Measurements from ENCODE around the gene CD300C.

The CD300C gene

DNA sequence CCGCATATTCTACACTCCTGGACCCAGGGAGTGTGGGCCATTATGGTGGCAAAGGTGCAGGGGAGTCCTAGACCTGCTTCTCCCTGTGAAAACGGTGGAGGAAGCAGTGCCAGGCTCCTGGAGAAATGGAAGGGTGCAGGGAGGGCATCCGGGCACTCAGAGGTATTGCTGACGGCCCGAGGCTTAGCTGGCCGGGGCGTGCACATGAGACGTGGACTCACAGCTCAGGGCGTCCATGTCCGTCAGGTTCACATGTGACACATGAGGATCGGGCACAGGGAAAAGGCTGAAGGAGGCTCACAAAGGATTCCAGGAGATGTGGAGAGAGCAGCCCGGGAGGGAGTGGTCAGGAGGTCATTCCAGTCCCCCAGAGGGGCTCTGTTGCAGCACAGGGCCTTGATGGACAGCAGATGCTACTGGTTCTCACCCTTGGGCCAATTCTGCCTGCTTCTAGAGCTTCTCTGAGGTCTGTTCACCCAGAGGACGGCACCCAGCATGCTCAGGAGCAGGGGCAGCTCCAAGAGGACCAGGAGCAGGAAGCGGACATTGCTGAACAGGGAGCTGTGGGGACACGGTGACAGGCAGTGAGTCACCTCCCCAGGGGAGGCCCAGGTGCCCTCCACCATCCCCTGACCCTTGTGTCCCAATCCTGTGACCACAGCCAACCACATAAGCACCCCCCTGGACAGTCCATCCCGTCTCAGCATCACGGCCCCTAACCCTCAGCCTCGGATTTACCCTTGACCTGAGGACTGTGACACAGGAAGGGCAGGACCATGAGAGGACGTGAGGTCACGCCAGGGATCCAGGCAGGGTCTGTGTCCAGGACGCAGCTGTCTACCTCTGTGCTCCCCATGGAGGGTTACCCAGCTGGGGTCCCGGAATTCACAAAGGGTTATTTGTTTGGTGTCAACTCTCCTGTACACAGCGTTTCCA is 4.5 kb downstream of the CD300C start:
- Histone ChIP-seq H2AFZ (ENCODE audit: low read depth, low read length, severe bottlenecking) (no peak overlapping the region), H3K4me3 (ENCODE audit: insufficient read depth, low read length, poor library complexity, severe bottlenecking) (no peak overlapping the region), H3K27me3 (ENCODE audit: low read length) (no peaks in the 10 kb centered on the region), H3K9me3 (ENCODE audit: insufficient read depth, low read length) (no peaks in the 10 kb centered on the region), H3K79me2 (ENCODE audit: insufficient read depth, low read length) (no peaks in the 10 kb centered on the region), H4K20me1 (ENCODE audit: low read depth, low read length) (no peaks in the 10 kb centered on the region), H3K9me2 (replicated peaks; ENCODE audit: insufficient read depth, low read length) (no peaks in the 10 kb centered on the region), H3K36me3 (ENCODE audit: low read length) (no peaks in the 10 kb centered on the region), H3F3A (ENCODE audit: insufficient read depth) (no peaks in the 10 kb centered on the region), H3K4me2 (ENCODE audit: low read depth, low read length, poor library complexity, severe bottlenecking) (no peak overlapping the region), H3K9ac (ENCODE audit: low read length) (no peak overlapping the region), H3K27ac (ENCODE audit: low read depth, low read length) (no peak overlapping the region)
- no peak for TF ChIP-seq EZH2phosphoT487 (conservative IDR thresholded peaks at IDR 0.05; ENCODE audit: low read length)
- TF ChIP-seq, protein P1, sequence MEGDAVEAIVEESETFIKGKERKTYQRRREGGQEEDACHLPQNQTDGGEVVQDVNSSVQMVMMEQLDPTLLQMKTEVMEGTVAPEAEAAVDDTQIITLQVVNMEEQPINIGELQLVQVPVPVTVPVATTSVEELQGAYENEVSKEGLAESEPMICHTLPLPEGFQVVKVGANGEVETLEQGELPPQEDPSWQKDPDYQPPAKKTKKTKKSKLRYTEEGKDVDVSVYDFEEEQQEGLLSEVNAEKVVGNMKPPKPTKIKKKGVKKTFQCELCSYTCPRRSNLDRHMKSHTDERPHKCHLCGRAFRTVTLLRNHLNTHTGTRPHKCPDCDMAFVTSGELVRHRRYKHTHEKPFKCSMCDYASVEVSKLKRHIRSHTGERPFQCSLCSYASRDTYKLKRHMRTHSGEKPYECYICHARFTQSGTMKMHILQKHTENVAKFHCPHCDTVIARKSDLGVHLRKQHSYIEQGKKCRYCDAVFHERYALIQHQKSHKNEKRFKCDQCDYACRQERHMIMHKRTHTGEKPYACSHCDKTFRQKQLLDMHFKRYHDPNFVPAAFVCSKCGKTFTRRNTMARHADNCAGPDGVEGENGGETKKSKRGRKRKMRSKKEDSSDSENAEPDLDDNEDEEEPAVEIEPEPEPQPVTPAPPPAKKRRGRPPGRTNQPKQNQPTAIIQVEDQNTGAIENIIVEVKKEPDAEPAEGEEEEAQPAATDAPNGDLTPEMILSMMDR (IDR thresholded peaks at IDR 0.05; ENCODE audit: insufficient read depth, low read length, poor library complexity, severe bottlenecking), result no peak

DNA sequence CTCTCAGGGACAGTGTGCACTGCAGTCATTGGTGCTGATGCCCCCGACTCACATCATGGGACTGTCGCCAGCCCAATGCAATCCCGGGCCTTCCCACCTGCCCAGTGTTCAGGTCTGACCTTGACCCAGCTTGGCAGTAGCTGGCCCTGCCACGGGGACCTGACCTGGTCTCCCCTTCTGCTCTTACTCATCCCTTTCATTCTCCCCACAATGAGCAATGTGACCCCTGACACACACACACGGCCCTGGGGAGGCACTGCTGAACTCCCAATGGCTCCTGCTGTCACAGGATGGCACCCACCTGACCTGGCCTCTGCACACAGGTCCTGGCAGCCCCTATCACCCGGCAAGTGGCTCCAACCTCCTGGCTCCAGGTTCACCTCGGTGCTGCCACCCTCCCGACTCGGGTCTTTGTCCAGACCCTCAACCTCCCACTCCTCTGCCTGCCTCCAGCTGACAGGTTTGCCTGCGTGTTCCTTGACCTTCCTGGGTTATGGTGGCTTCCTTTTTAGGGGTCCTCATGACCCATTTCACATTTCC is 6.6 kb downstream of the CD300C start:
- H3F3A ChIP-seq (ENCODE audit: insufficient read depth), result no peaks in the 10 kb centered on the region
- H3K4me2 ChIP-seq (ENCODE audit: low read depth, low read length, poor library complexity, severe bottlenecking), result no peak overlapping the region
- no peak overlapping the region for H3K27ac ChIP-seq (ENCODE audit: low read depth, low read length)
- H3K9me2 ChIP-seq (replicated peaks; ENCODE audit: insufficient read depth, low read length), result no peaks in the 10 kb centered on the region
- H3K9ac ChIP-seq (ENCODE audit: low read length), result no peak overlapping the region
- no peaks in the 10 kb centered on the region for H4K20me1 ChIP-seq (ENCODE audit: low read depth, low read length)
- H2AFZ ChIP-seq (ENCODE audit: low read depth, low read length, severe bottlenecking), result no peak overlapping the region
- H3K4me3 ChIP-seq (ENCODE audit: insufficient read depth, low read length, poor library complexity, severe bottlenecking), result no peak overlapping the region
- H3K36me3 ChIP-seq (ENCODE audit: low read length), result no peaks in the 10 kb centered on the region
- no peaks in the 10 kb centered on the region for H3K9me3 ChIP-seq (ENCODE audit: insufficient read depth, low read length)
- TF ChIP-seq, protein P1 (IDR thresholded peaks at IDR 0.05; ENCODE audit: insufficient read depth, low read length, poor library complexity, severe bottlenecking), result no peak
- TF ChIP-seq EZH2phosphoT487 (conservative IDR thresholded peaks at IDR 0.05; ENCODE audit: low read length), result no peak
- H3K27me3 ChIP-seq (ENCODE audit: low read length), result 0 out of 2 replicates have a peak, but pooled peaks cover 3% of the 10 kb centered on the region
- H3K79me2 ChIP-seq (ENCODE audit: insufficient read depth, low read length), result no peaks in the 10 kb centered on the region

- Histone ChIP-seq H3F3A (ENCODE audit: insufficient read depth) (no peaks in the 10 kb centered on the region), H2AFZ (ENCODE audit: low read depth, low read length, severe bottlenecking) (no peak overlapping the region), H3K27me3 (ENCODE audit: low read length) (0 out of 2 replicates have a peak, but pooled peaks cover 3% of the 10 kb centered on the region), H3K27ac (ENCODE audit: low read depth, low read length) (no peak overlapping the region), H3K4me2 (ENCODE audit: low read depth, low read length, poor library complexity, severe bottlenecking) (no peak overlapping the region), H3K36me3 (ENCODE audit: low read length) (no peaks in the 10 kb centered on the region), H4K20me1 (ENCODE audit: low read depth, low read length) (no peaks in the 10 kb centered on the region), H3K9ac (ENCODE audit: low read length) (no peak overlapping the region), H3K9me3 (ENCODE audit: insufficient read depth, low read length) (no peaks in the 10 kb centered on the region), H3K9me2 (replicated peaks; ENCODE audit: insufficient read depth, low read length) (no peaks in the 10 kb centered on the region), H3K79me2 (ENCODE audit: insufficient read depth, low read length) (no peaks in the 10 kb centered on the region), H3K4me3 (ENCODE audit: insufficient read depth, low read length, poor library complexity, severe bottlenecking) (no peak overlapping the region)
- TF ChIP-seq, protein P1 (IDR thresholded peaks at IDR 0.05; ENCODE audit: insufficient read depth, low read length, poor library complexity, severe bottlenecking), result no peak
- TF ChIP-seq EZH2phosphoT487 (conservative IDR thresholded peaks at IDR 0.05; ENCODE audit: low read length), result no peak
Measured at GRCh38 chr17:74536890-74537289, 9.0 kb downstream of the CD300C start.

Measured in SU-DHL-6 (cell line).